ENCODE results near the gene PPP1R13B.
"Not testable (repeated sequence)": the region's sequence is repeated elsewhere in the genome, so short reads cannot be mapped to it uniquely, and the experiment has no call there.

Gene PPP1R13B, protein sequence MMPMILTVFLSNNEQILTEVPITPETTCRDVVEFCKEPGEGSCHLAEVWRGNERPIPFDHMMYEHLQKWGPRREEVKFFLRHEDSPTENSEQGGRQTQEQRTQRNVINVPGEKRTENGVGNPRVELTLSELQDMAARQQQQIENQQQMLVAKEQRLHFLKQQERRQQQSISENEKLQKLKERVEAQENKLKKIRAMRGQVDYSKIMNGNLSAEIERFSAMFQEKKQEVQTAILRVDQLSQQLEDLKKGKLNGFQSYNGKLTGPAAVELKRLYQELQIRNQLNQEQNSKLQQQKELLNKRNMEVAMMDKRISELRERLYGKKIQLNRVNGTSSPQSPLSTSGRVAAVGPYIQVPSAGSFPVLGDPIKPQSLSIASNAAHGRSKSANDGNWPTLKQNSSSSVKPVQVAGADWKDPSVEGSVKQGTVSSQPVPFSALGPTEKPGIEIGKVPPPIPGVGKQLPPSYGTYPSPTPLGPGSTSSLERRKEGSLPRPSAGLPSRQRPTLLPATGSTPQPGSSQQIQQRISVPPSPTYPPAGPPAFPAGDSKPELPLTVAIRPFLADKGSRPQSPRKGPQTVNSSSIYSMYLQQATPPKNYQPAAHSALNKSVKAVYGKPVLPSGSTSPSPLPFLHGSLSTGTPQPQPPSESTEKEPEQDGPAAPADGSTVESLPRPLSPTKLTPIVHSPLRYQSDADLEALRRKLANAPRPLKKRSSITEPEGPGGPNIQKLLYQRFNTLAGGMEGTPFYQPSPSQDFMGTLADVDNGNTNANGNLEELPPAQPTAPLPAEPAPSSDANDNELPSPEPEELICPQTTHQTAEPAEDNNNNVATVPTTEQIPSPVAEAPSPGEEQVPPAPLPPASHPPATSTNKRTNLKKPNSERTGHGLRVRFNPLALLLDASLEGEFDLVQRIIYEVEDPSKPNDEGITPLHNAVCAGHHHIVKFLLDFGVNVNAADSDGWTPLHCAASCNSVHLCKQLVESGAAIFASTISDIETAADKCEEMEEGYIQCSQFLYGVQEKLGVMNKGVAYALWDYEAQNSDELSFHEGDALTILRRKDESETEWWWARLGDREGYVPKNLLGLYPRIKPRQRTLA

GRCh38 chr14:103847451-103848174 lies at the start of gene PPP1R13B:
Gene PPP1R13B, minus strand, starts transcription at chr14:103847575. Its CDS starts 268 bp downstream, at chr14:103847307.
- peak; percentile 49 for DNase-seq

- no peak for DNase-seq
These were observed 49.2 kb upstream of the PPP1R13B start for GRCh38 chr14:103896578-103896977.

- DNase-seq: no peak
These were observed 47.3 kb upstream of the PPP1R13B start for GRCh38 chr14:103894723-103895059.

DNA sequence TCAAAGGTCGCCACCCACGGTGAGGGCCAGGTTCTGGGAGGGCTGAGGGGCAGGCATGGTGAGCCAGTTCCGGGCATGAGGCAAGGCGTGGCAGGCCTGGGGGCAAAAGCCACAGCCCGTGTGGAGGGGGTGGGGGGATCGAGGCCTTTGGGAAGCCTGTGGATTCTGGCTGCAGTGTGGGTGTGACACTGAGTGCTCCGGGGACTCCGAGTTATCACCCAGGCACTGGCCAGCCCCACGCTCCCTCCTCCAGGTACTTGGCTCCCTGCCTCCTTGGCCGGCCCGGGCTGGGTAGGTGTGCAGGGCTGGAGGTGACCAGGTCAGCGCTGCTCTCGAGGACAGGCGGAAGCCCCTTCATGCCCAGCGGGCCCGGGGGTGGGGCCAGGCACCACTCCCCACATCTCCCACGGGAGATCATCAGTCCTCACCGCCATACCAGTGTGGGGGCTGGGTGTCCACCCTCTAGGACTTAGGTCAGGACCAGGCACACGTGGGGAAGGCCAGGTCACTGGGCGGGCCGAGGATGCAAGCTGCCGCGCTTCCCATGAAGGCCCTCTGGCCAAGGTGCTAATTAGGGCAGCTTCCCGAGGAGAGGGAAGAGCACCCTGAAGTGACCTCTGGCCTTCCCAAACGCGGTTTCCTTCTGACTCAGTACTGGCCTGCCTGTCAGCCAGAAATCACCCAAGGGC lies 46.8 kb upstream of the PPP1R13B start:
- DNase-seq: no peak

- DNase-seq: no peak
These were observed 44.9 kb upstream of the PPP1R13B start for GRCh38 chr14:103892247-103892646.

- DNase-seq: no peak
These were observed 44.4 kb upstream of the PPP1R13B start for GRCh38 chr14:103891667-103892215.

- no peak for DNase-seq
These were observed 43.7 kb upstream of the PPP1R13B start for GRCh38 chr14:103890821-103891666.

DNA sequence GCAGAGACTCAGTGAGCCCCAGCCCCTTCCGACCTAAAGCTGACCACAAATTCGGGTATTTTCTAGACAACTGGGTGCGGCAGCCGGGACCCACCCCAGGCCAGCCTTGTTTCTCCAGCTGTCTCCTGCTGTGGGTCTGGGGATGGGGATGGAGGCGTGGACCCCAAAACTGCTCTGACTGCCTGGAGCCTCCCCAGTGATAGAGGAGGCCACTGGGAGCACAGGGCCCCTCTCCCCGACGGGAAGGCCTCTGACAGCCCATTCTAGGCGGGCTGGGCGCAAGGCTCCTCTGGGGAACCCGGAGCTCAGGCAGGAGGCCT lies 42.6 kb upstream of the PPP1R13B start:
- no peak for DNase-seq

- DNase-seq: no peak
These were observed 42.1 kb upstream of the PPP1R13B start for GRCh38 chr14:103889313-103890051.

GRCh38 chr14:103889002-103889312 lies 41.6 kb upstream of the PPP1R13B start:
- DNase-seq: not testable (repeated sequence)

GRCh38 chr14:103887557-103888115 lies 40.3 kb upstream of the PPP1R13B start:
- no peak for DNase-seq

GRCh38 chr14:103887170-103887501 lies 39.8 kb upstream of the PPP1R13B start:
- no peak for DNase-seq

- no peak for DNase-seq
These were observed 39.2 kb upstream of the PPP1R13B start for GRCh38 chr14:103886304-103887169.

DNA sequence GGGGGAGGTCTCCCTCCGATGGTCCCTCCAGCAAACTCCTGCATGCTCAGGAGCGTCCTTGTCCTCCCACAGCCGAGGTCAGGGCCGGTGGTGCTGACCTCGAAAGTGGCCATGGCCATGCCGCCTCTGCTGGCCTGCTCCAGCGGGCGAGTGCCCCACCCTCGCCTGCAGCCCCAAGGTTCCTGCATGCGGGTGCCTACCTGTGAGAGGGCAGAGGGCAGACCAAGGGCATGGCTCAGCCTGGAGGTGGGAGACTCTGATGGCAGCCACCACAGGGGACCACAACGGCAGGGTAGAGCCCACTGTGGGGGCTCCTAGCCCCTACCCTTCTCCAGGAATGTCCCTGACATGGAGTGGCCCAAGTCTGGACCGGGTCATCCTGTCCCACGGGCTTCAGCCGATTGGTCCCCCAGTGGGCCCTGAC lies 38.1 kb upstream of the PPP1R13B start:
- no peak for DNase-seq

- no peak for DNase-seq
These were observed 37.5 kb upstream of the PPP1R13B start for GRCh38 chr14:103884854-103885253.

DNA sequence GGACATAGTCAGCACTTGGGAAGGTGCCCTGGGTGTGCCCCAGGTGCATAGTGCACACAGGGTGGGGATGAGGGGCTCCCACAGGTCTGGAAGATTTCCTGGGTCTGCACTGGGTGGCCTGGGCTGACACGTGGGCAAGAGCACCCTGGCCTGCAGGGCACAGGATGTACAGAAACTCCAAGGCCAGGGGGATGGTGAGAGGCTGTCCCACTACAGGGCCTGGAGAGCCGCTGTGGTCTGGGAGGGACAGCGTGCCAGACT lies 35.8 kb upstream of the PPP1R13B start:
- DNase-seq: no peak

DNA sequence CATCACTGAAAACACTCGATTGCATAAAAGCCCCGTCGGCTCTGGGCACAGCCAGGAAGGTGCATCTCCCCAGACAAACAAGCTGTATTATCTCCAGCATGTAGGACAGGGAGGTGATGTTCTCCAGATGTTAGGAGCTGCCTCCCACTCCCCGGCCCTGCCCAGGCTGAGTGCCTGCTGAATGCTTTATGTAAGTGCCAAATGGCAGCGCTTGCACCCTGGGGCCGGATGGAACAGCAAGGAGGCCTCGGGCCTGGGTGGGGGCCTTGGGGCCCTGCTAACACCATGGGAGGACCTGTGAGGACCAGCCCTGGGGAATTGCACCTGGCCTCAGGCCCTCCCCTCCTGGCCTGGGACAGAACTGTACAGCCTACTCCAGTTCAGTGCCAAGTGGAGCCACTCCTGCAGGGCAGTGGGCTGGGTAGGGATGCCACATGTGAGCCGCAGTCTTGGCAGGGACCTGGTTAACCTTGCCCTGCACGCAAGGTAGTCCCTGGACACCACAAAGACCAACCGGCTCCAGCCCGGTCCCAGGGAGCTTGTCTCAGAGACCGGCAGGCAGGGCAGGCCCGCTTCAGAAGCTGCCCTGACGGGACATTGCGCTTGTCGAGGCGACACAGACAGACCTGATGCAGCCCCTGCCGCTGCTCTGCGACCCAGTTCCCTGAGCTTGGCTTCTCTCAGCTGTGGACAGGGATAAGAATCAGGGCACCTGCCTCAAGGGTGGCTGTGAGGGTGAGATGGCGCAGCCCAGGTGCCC lies 35.3 kb upstream of the PPP1R13B start:
- DNase-seq: no peak

- DNase-seq: no peak
These were observed 34.2 kb upstream of the PPP1R13B start for GRCh38 chr14:103881268-103882201.

Data from DMS 273 treated with DMSO at 0.1 percent for 48 hours (cell line).